ENCODE measurements around the gene SRP68.

DNA sequence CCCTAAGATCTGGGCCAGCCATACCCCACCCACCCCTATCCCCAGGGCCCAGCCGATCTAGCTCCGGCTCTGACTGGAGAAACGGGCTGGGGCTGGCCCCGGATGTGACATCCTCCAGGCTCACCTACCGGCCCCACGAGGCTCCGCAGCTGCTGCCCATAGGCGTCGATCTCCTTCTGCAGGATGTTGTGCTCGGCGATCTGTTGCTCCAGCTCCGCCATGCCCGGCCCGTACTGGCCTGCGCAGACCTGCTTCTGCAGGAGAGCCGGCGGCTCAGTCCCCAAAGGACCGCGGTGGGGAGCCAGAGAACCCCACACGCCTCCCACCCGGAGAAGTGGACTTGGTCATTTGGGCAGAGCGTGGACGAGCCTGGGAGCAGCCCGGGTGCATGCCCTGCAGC lies 50.0 kb downstream of the SRP68 start:
- TF ChIP-seq POLR2A (IDR thresholded peaks at IDR 0.05) (no peak), POLR2AphosphoS5 (IDR thresholded peaks at IDR 0.05) (no peak)
- TF ChIP-seq, protein P1, sequence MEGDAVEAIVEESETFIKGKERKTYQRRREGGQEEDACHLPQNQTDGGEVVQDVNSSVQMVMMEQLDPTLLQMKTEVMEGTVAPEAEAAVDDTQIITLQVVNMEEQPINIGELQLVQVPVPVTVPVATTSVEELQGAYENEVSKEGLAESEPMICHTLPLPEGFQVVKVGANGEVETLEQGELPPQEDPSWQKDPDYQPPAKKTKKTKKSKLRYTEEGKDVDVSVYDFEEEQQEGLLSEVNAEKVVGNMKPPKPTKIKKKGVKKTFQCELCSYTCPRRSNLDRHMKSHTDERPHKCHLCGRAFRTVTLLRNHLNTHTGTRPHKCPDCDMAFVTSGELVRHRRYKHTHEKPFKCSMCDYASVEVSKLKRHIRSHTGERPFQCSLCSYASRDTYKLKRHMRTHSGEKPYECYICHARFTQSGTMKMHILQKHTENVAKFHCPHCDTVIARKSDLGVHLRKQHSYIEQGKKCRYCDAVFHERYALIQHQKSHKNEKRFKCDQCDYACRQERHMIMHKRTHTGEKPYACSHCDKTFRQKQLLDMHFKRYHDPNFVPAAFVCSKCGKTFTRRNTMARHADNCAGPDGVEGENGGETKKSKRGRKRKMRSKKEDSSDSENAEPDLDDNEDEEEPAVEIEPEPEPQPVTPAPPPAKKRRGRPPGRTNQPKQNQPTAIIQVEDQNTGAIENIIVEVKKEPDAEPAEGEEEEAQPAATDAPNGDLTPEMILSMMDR (IDR thresholded peaks at IDR 0.05) = no peak

Data from suprapubic skin (tissue), 4 donors.